H9 (cell line): ENCODE measurements around the gene CCDC148. TPM values are rescaled to one million over a fixed set of nuclear protein-coding genes. Genes with fewer than 3 reads are reported as not detected.

Experiments used
- DNase-seq: peaks from one replicate; pipeline ENCODE4 v3.0.0-alpha.2; 2017
- H2AFZ ChIP-seq: one replicate; pipeline ENCODE4 v1.6.1; 2013; ENCODE audit warnings: mild to moderate bottlenecking, low read length, control low read depth, moderate library complexity
- H2AK5ac ChIP-seq: 2 replicates; pipeline ENCODE4 v1.6.1; 2013; ENCODE audit warnings: low read length, control low read depth, mixed read lengths; ENCODE audit not compliant: insufficient read length
- H2BK120ac ChIP-seq: one replicate; pipeline ENCODE4 v1.6.1; 2013; ENCODE audit warnings: low read depth, mild to moderate bottlenecking, low read length, control low read depth, inconsistent platforms; ENCODE audit not compliant: poor library complexity, severe bottlenecking
- H2BK12ac ChIP-seq: 2 replicates; pipeline ENCODE4 v1.6.1; 2013; ENCODE audit warnings: low read length, control low read depth, mixed read lengths, low read depth; ENCODE audit not compliant: insufficient read length
- H2BK15ac ChIP-seq: 2 replicates; pipeline ENCODE4 v1.6.1; 2013; ENCODE audit warnings: low read depth, low read length, control low read depth
- H2BK20ac ChIP-seq: one replicate; pipeline ENCODE4 v1.6.1; 2013; ENCODE audit warnings: low read depth, mild to moderate bottlenecking, low read length, control low read depth, inconsistent platforms; ENCODE audit not compliant: poor library complexity, severe bottlenecking
- H2BK5ac ChIP-seq: 2 replicates; pipeline ENCODE4 v1.6.1; 2013; ENCODE audit warnings: low read length, control low read depth, mixed read lengths; ENCODE audit not compliant: insufficient read length
- H3K14ac ChIP-seq: 2 replicates; pipeline ENCODE4 v1.6.1; 2013; ENCODE audit warnings: low read length, control low read depth; ENCODE audit not compliant: insufficient read depth
- H3K18ac ChIP-seq: 2 replicates; pipeline ENCODE4 v1.6.1; 2013; ENCODE audit warnings: low read depth, mild to moderate bottlenecking, mixed read lengths, low read length, control low read depth; ENCODE audit not compliant: insufficient read length
- H3K23ac ChIP-seq: 2 replicates; pipeline ENCODE4 v1.6.1; 2013; ENCODE audit warnings: low read length, control low read depth, mixed read lengths, low read depth; ENCODE audit not compliant: insufficient read length
- H3K23me2 ChIP-seq: 2 replicates; pipeline ENCODE4 v1.6.1; 2013; ENCODE audit warnings: low read depth, mild to moderate bottlenecking, mixed read lengths, low read length, control low read depth; ENCODE audit not compliant: insufficient read length, poor library complexity, severe bottlenecking
- H3K27ac ChIP-seq: 2 replicates; pipeline ENCODE4 v1.5.1; 2013; ENCODE audit warnings: low read length, control low read depth, mixed read lengths, low read depth; ENCODE audit not compliant: insufficient read length
- H3K27me3 ChIP-seq: 2 replicates; pipeline ENCODE4 v1.6.1; 2013; ENCODE audit warnings: low read length, control low read depth, inconsistent platforms; ENCODE audit not compliant: insufficient read depth
- H3K4ac ChIP-seq: 2 replicates; pipeline ENCODE4 v1.6.1; 2013; ENCODE audit warnings: low read depth, mild to moderate bottlenecking, control low read depth, inconsistent platforms, low read length, moderate library complexity
- H3K4me1 ChIP-seq: 2 replicates; pipeline ENCODE4 v1.6.1; 2013; ENCODE audit warnings: low read length, control low read depth, inconsistent platforms; ENCODE audit not compliant: insufficient read depth
- H3K4me2 ChIP-seq: 2 replicates; pipeline ENCODE4 v1.6.1; 2013; ENCODE audit warnings: low read length, control low read depth, mixed read lengths; ENCODE audit not compliant: insufficient read length, insufficient read depth
- H3K56ac ChIP-seq: 2 replicates; pipeline ENCODE4 v1.6.1; 2013; ENCODE audit warnings: low read depth, mild to moderate bottlenecking, mixed read lengths, low read length, control low read depth; ENCODE audit not compliant: insufficient read length
- H3K79me1 ChIP-seq: 2 replicates; pipeline ENCODE4 v1.6.1; 2013; ENCODE audit warnings: low read depth, mild to moderate bottlenecking, moderate library complexity, low read length, control low read depth, inconsistent platforms; ENCODE audit not compliant: insufficient read depth, poor library complexity, severe bottlenecking
- H3K79me2 ChIP-seq: 2 replicates; pipeline ENCODE4 v1.6.1; 2013; ENCODE audit warnings: low read length, control low read depth, inconsistent platforms; ENCODE audit not compliant: insufficient read depth
- H3K9ac ChIP-seq: 2 replicates; pipeline ENCODE4 v1.6.1; 2013; ENCODE audit warnings: low read length, control low read depth, mixed read lengths; ENCODE audit not compliant: insufficient read length; ENCODE audit errors: extremely low read depth
- H3K9me3 ChIP-seq: one replicate; pipeline ENCODE4 v1.6.1; 2013; ENCODE audit warnings: low read depth, low read length, inconsistent platforms; ENCODE audit not compliant: control insufficient read depth
- H3T11ph ChIP-seq: one replicate; pipeline ENCODE4 v1.6.1; 2013; ENCODE audit warnings: mild to moderate bottlenecking, low read length, control low read depth, inconsistent platforms
- H4K20me1 ChIP-seq: one replicate; pipeline ENCODE4 v1.6.1; 2013; ENCODE audit not compliant: control insufficient read depth, insufficient read length, insufficient read depth
- H4K5ac ChIP-seq: 2 replicates; pipeline ENCODE4 v1.6.1; 2013; ENCODE audit warnings: low read depth, mild to moderate bottlenecking, mixed read lengths, low read length, control low read depth; ENCODE audit not compliant: insufficient read length
- H4K8ac ChIP-seq: replicated peaks from 2 replicates; pipeline ENCODE4 v1.6.1; 2013; ENCODE audit warnings: low read length, control low read depth, mixed read lengths, low read depth; ENCODE audit not compliant: insufficient read length
- H4K91ac ChIP-seq: 2 replicates; pipeline ENCODE4 v1.6.1; 2013; ENCODE audit warnings: low read depth, mild to moderate bottlenecking, moderate library complexity, mixed read lengths, low read length, control low read depth; ENCODE audit not compliant: insufficient read length
- H3K27ac Mint-ChIP-seq, 3 experiments: 2 replicates in 2 of 3; 3 replicates in 1 of 3; pipeline ENCODE4 v1.8.0; 2020 to 2021; ENCODE audit warnings: mixed read lengths in 3 of 3, mild to moderate bottlenecking in 1 of 3, moderate library complexity in 1 of 3
- H3K27me3 Mint-ChIP-seq: 2 replicates; pipeline ENCODE4 v1.8.0; 2021; ENCODE audit warnings: low read depth, mild to moderate bottlenecking, moderate library complexity, mixed read lengths
- H3K36me3 Mint-ChIP-seq, 3 experiments: 2 replicates in 2 of 3; 3 replicates in 1 of 3; pipeline ENCODE4 v1.8.0; 2020 to 2021; ENCODE audit warnings: low read depth in 3 of 3, mixed read lengths in 3 of 3; ENCODE audit not compliant: insufficient read depth in 1 of 3
- H3K4me1 Mint-ChIP-seq, 2 experiments: 2 replicates each; pipeline ENCODE4 v1.8.0; 2020; ENCODE audit warnings: mixed read lengths in 2 of 2
- H3K4me3 Mint-ChIP-seq, 2 experiments: 2 replicates in 1 of 2; 3 replicates in 1 of 2; pipeline ENCODE4 v1.8.0; 2020 to 2021; ENCODE audit warnings: mild to moderate bottlenecking in 2 of 2, mixed read lengths in 2 of 2, moderate library complexity in 1 of 2
- H3K9me3 Mint-ChIP-seq, 2 experiments: 2 replicates in 1 of 2; 3 replicates in 1 of 2; pipeline ENCODE4 v1.8.0; 2020; ENCODE audit warnings: mild to moderate bottlenecking in 2 of 2, mixed read lengths in 2 of 2, moderate library complexity in 1 of 2
- WGBS: extraction: QIAGEN DNeasy Blood & Tissue Kit; methylation state at CpG from one replicate; pipeline ENCODE4 v1.1.7; 2013; ENCODE audit warnings: missing lambda C conversion rate, low lambda C conversion rate, mixed read lengths; ENCODE audit not compliant: insufficient read length; ENCODE audit errors: extremely low coverage; 5-methylcytosine and 5-hydroxymethylcytosine counted together
- total RNA-seq: library from RNA; stranded (reverse); gene quantifications from 2 replicates; pipeline ENCODE4 v1.2.1, GENCODE V29; 2021
- TF ChIP-seq, protein P1 (sequence below): fragments of 200-600 bp; sonication (generic); conservative IDR thresholded peaks from 3 replicates; pipeline ENCODE4 v1.8.0; 2021; ENCODE audit warnings: antibody characterized with exemption, mild to moderate bottlenecking

Gene CCDC148
- total RNA-seq, 1 experiment from 2014 or later: 1.5 TPM

DNA sequence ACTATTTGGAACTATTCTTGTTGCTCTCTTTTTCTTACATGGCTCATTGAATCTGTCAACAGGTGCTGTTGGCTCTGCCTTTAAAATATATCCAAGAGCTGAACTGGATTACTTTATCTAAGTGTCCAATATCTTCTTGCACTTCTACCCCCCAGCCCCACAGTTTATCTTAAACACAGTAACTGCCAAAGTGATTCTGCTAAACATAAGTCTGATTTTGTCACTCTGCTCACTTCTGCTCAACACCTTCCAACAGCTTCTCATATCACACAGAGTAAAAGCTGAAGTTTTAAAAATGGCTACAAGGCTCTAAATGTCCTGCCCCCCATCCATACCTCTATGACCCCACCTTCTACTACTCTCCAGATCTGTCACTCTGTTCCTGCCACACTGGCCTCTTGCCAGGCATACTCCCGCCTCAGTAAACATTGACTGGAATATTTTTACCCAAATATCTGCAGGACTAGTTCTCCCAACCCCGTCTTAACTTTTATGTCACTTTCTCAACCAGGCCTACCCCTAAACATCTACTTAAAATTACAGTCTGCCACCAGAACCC lies 130.7 kb downstream of the CCDC148 start:
- no peak overlapping the region for H3K27ac ChIP-seq
- TF ChIP-seq, protein P1, sequence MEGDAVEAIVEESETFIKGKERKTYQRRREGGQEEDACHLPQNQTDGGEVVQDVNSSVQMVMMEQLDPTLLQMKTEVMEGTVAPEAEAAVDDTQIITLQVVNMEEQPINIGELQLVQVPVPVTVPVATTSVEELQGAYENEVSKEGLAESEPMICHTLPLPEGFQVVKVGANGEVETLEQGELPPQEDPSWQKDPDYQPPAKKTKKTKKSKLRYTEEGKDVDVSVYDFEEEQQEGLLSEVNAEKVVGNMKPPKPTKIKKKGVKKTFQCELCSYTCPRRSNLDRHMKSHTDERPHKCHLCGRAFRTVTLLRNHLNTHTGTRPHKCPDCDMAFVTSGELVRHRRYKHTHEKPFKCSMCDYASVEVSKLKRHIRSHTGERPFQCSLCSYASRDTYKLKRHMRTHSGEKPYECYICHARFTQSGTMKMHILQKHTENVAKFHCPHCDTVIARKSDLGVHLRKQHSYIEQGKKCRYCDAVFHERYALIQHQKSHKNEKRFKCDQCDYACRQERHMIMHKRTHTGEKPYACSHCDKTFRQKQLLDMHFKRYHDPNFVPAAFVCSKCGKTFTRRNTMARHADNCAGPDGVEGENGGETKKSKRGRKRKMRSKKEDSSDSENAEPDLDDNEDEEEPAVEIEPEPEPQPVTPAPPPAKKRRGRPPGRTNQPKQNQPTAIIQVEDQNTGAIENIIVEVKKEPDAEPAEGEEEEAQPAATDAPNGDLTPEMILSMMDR: no peak
- WGBS: no CpG with 5 or more reads among the region's 2 CpGs

More for the DNA sequence above, 130.7 kb downstream of the CCDC148 start:
- Histone ChIP-seq H3K23ac (no peak overlapping the region), H3K4me1 (no peaks in the 10 kb centered on the region), H3K14ac (no peak overlapping the region), H3K79me2 (no peaks in the 10 kb centered on the region), H4K20me1 (no peaks in the 10 kb centered on the region), H3K23me2 (no peaks in the 10 kb centered on the region), H2BK12ac (no peak overlapping the region), H2BK20ac (no peak overlapping the region), H3T11ph (no peak overlapping the region), H3K18ac (no peak overlapping the region), H4K5ac (no peak overlapping the region), H2AFZ (no peak overlapping the region), H3K79me1 (no peaks in the 10 kb centered on the region), H3K27me3 (no peaks in the 10 kb centered on the region), H2AK5ac (no peak overlapping the region), H3K4me2 (no peak overlapping the region), H4K8ac (no peak overlapping the region), H2BK15ac (no peak overlapping the region), H2BK5ac (no peak overlapping the region), H4K91ac (no peak overlapping the region), H3K4ac (no peak overlapping the region), H3K56ac (no peak overlapping the region), H2BK120ac (no peak overlapping the region), H3K9ac (no peak overlapping the region), H3K9me3 (no peaks in the 10 kb centered on the region)
- no peak overlapping the region for H3K4me3 Mint-ChIP-seq
- peaks cover 0 to 3% (median 0%) of the 10 kb centered on the region in 3 experiments; a peak in 2 of 7 replicates for H3K36me3 Mint-ChIP-seq
- no peaks in the 10 kb centered on the region; the same call in 1 of the 2 replicates for H3K27me3 Mint-ChIP-seq
- H3K4me1 Mint-ChIP-seq: no peaks in the 10 kb centered on the region
- H3K9me3 Mint-ChIP-seq: peaks cover 9% of the 10 kb centered on the region in 2 experiments
- H3K27ac Mint-ChIP-seq: no peak overlapping the region
- no peak for DNase-seq
